Skin epidermis (tissue), 12 donors: Measurements from ENCODE around the gene LRP3.
"Not testable (repeated sequence)": the region's sequence is repeated elsewhere in the genome, so short reads cannot be mapped to it uniquely, and the experiment has no call there.

Source experiments
- H3K27ac ChIP-seq, 21 experiments: fragments of 200-600 bp; sonication (generic) in 11 of 21; one replicate each; pipeline ENCODE4 v1.5.0; 2020; ENCODE audit warnings: mild to moderate bottlenecking in 3 of 21, inconsistent platforms in 2 of 21, moderate library complexity in 2 of 21
- H3K4me3 ChIP-seq, 7 experiments: fragments of 200-600 bp; sonication (generic) in 2 of 7; one replicate each; pipeline ENCODE4 v1.5.0; 2020; ENCODE audit warnings: inconsistent platforms in 2 of 7, mild to moderate bottlenecking in 2 of 7, moderate library complexity in 1 of 7

The LRP3 gene

GRCh38 chr19:33201473-33201872 lies 7.3 kb downstream of the LRP3 start:
- Histone ChIP-seq H3K4me3 (no peak overlapping the region), H3K27ac (no peak overlapping the region)

GRCh38 chr19:33201886-33202545 lies 7.9 kb downstream of the LRP3 start:
- H3K27ac ChIP-seq = no peak overlapping the region

GRCh38 chr19:33202546-33203507 lies 8.7 kb downstream of the LRP3 start:
- Histone ChIP-seq H3K27ac (no peak overlapping the region), H3K4me3 (no peak overlapping the region)

More at GRCh38 chr19:33201886-33202545, 7.9 kb downstream of the LRP3 start:
- no peak overlapping the region for H3K4me3 ChIP-seq

- Histone ChIP-seq H3K4me3 (no peak overlapping the region), H3K27ac (no peak overlapping the region)
Measured at GRCh38 chr19:33203529-33203928, 9.4 kb downstream of the LRP3 start.

GRCh38 chr19:33204136-33204973 lies 10.2 kb downstream of the LRP3 start:
- no peak overlapping the region for H3K4me3 ChIP-seq

GRCh38 chr19:33205110-33205509 lies 11.0 kb downstream of the LRP3 start:
- no peak overlapping the region for H3K27ac ChIP-seq
- H3K4me3 ChIP-seq = no peak overlapping the region

More at GRCh38 chr19:33204136-33204973, 10.2 kb downstream of the LRP3 start:
- H3K27ac ChIP-seq = no peak overlapping the region

GRCh38 chr19:33205531-33206260 lies 11.6 kb downstream of the LRP3 start:
- H3K27ac ChIP-seq = no peak overlapping the region

GRCh38 chr19:33206261-33207039 lies 12.3 kb downstream of the LRP3 start:
- no peak overlapping the region for H3K27ac ChIP-seq
- H3K4me3 ChIP-seq = no peak overlapping the region

More at GRCh38 chr19:33205531-33206260, 11.6 kb downstream of the LRP3 start:
- H3K4me3 ChIP-seq = no peak overlapping the region

- Histone ChIP-seq H3K4me3 (no peak overlapping the region), H3K27ac (no peak overlapping the region)
Measured at GRCh38 chr19:33207040-33207620, 13.0 kb downstream of the LRP3 start.

- H3K4me3 ChIP-seq = no peak overlapping the region
- H3K27ac ChIP-seq = no peak overlapping the region
Measured at GRCh38 chr19:33207903-33208302, 13.8 kb downstream of the LRP3 start.

GRCh38 chr19:33208371-33208895 lies 14.3 kb downstream of the LRP3 start:
- Histone ChIP-seq H3K27ac (no peak overlapping the region), H3K4me3 (no peak overlapping the region)

- Histone ChIP-seq H3K4me3 (no peak overlapping the region), H3K27ac (no peak overlapping the region)
Measured at GRCh38 chr19:33208904-33209849, 15.0 kb downstream of the LRP3 start.

- not testable (repeated sequence) for H3K27ac ChIP-seq, H3K4me3 ChIP-seq
Measured at GRCh38 chr19:33209850-33210230, 15.7 kb downstream of the LRP3 start.

- Histone ChIP-seq H3K27ac (no peak overlapping the region), H3K4me3 (no peak overlapping the region)
Measured at GRCh38 chr19:33210266-33210940, 16.3 kb downstream of the LRP3 start.

- H3K4me3 ChIP-seq = no peak overlapping the region
- H3K27ac ChIP-seq = no peak overlapping the region
Measured at GRCh38 chr19:33211794-33212435, 17.8 kb downstream of the LRP3 start.
